Neural cell (in vitro differentiated cells): ENCODE results near the gene TMEM40.

ENCODE experiments used
- POLR2AphosphoS5 ChIP-seq: IDR thresholded peaks from 2 replicates; pipeline ENCODE4 v1.6.1; 2012
- TF ChIP-seq, protein P1 (sequence below): fragments of 450-650 bp; IDR thresholded peaks from 2 replicates; pipeline ENCODE4 v1.5.1; 2014; ENCODE audit warnings: antibody characterized with exemption, mild to moderate bottlenecking, moderate library complexity; ENCODE audit not compliant: poor library complexity, severe bottlenecking

DNA sequence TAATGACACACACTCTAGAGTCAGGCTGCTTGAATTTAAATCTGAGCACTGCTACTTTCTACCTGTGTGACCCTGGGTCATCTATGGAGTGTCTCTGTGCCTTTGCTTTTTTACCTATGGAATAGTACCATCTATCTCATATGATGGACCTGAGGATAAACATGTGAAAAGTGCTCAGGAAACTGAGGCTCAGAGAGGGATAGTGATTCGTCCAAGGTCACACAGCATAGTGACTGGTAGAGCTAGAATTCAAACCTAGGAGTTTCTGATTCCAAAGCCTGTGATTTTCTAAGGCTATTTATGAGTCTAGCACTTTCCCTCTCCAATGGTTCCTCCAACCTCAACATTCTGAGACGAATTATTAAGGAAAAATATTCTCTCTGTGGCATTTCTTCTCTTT lies 63.1 kb downstream of the TMEM40 start:
- no peak for TF ChIP-seq POLR2AphosphoS5
- TF ChIP-seq, protein P1, sequence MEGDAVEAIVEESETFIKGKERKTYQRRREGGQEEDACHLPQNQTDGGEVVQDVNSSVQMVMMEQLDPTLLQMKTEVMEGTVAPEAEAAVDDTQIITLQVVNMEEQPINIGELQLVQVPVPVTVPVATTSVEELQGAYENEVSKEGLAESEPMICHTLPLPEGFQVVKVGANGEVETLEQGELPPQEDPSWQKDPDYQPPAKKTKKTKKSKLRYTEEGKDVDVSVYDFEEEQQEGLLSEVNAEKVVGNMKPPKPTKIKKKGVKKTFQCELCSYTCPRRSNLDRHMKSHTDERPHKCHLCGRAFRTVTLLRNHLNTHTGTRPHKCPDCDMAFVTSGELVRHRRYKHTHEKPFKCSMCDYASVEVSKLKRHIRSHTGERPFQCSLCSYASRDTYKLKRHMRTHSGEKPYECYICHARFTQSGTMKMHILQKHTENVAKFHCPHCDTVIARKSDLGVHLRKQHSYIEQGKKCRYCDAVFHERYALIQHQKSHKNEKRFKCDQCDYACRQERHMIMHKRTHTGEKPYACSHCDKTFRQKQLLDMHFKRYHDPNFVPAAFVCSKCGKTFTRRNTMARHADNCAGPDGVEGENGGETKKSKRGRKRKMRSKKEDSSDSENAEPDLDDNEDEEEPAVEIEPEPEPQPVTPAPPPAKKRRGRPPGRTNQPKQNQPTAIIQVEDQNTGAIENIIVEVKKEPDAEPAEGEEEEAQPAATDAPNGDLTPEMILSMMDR = no peak
